Endothelial cell of umbilical vein (primary cell): ENCODE data around the gene ATP6V1B1. TPM values are rescaled to one million over a fixed set of nuclear protein-coding genes. Genes with fewer than 3 reads are reported as not detected.

Experiments used
- BruUV-seq: library from RNA; stranded (reverse); fragments of 400-500 nt; replicated peaks from 2 replicates; lab custom pipeline; 2021; lab: Mats Ljungman, UMichigan
- CTCF ChIA-PET: fragments of 300-600, 350-600 bp; sonication (Branson Sonifier 250); formaldehyde crosslinking; loops from one replicate; lab custom pipeline; 2021; ENCODE audit warnings: antibody characterized with exemption, inconsistent platforms; lab: Charles Lee
- POLR2A ChIA-PET: fragments of 300-600, 350-600 bp; sonication (Branson Sonifier 250); formaldehyde crosslinking; loops from one replicate; lab custom pipeline; 2021; ENCODE audit warnings: antibody characterized with exemption, inconsistent platforms; lab: Charles Lee
- DNase-seq: peaks from one replicate; pipeline ENCODE4 v3.0.0-alpha.2; 2011; ENCODE audit warnings: low read depth, low spot score
- FAIRE-seq: peaks from 2 replicates; lab custom pipeline; 2011; peaks lifted over from hg19 to GRCh38; lab: Jason Lieb, UNC
- H2AFZ ChIP-seq: 2 replicates; pipeline ENCODE4 v1.6.0; 2012; ENCODE audit warnings: low read depth, low read length, control low read depth, inconsistent platforms
- H3K27ac ChIP-seq: 2 replicates; pipeline ENCODE4 v1.5.1; 2011; ENCODE audit warnings: low read depth, mild to moderate bottlenecking, control low read depth, low read length, moderate library complexity; ENCODE audit not compliant: insufficient read depth
- H3K27me3 ChIP-seq, 2 experiments: 2 replicates each; pipeline versions ENCODE4 v1.6.0 to v1.6.1; 2011; ENCODE audit warnings: low read length in 2 of 2, mixed read lengths in 1 of 2; ENCODE audit not compliant: control insufficient read depth in 2 of 2, insufficient read depth in 2 of 2
- H3K36me3 ChIP-seq, 2 experiments: 2 replicates in 1 of 2; 3 replicates in 1 of 2; pipeline ENCODE4 v1.5.1; 2011; ENCODE audit warnings: low read length in 2 of 2, mild to moderate bottlenecking in 1 of 2, moderate library complexity in 1 of 2; ENCODE audit not compliant: control insufficient read depth in 2 of 2, insufficient read depth in 2 of 2; ENCODE audit errors: extremely low read depth in 1 of 2
- H3K4me1 ChIP-seq: 3 replicates; pipeline ENCODE4 v1.5.1; 2011; ENCODE audit warnings: mild to moderate bottlenecking, low read length; ENCODE audit not compliant: control insufficient read depth, insufficient read depth; ENCODE audit errors: extremely low read depth
- H3K4me2 ChIP-seq: 2 replicates; pipeline ENCODE4 v1.6.1; 2011; ENCODE audit warnings: low read length, control low read depth, mixed read lengths; ENCODE audit not compliant: insufficient read depth
- H3K4me3 ChIP-seq, 3 experiments: fragments of 200-600 bp in 1 of 3; sonication (generic), shearing (Covaris generic) in 1 of 3; replicated peaks in 1 of 3; 2 replicates each; pipeline ENCODE4 v1.5.1; 2011 to 2016; ENCODE audit warnings: control low read depth in 3 of 3, low read length in 3 of 3, mild to moderate bottlenecking in 2 of 3, inconsistent platforms in 1 of 3, low read depth in 1 of 3, moderate library complexity in 1 of 3; ENCODE audit not compliant: insufficient read depth in 1 of 3
- H3K79me2 ChIP-seq: 2 replicates; pipeline ENCODE4 v1.6.0; 2012; ENCODE audit warnings: low read length, inconsistent platforms; ENCODE audit not compliant: control insufficient read depth, insufficient read depth
- H3K9ac ChIP-seq: replicated peaks from 2 replicates; pipeline ENCODE3; 2011; ENCODE audit warnings: low read length, control low read depth; ENCODE audit not compliant: insufficient read depth; ENCODE audit errors: extremely low read depth
- H3K9me1 ChIP-seq: replicated peaks from 3 replicates; pipeline ENCODE4 v1.6.0; 2011; ENCODE audit warnings: mild to moderate bottlenecking, low read length; ENCODE audit not compliant: control insufficient read depth, insufficient read depth; ENCODE audit errors: extremely low read depth
- H3K9me3 ChIP-seq: replicated peaks from 2 replicates; pipeline ENCODE4 v1.5.1; 2012; ENCODE audit warnings: low read length, inconsistent platforms; ENCODE audit not compliant: control insufficient read depth, insufficient read depth
- H4K20me1 ChIP-seq: replicated peaks from 2 replicates; pipeline ENCODE3; 2011; ENCODE audit warnings: mild to moderate bottlenecking, low read length; ENCODE audit not compliant: control insufficient read depth, insufficient read depth; ENCODE audit errors: extremely low read depth
- CTCF ChIP-seq, 2 donors: IDR thresholded peaks; 1 replicate in 1 of 2; 2 replicates in 1 of 2; pipeline ENCODE4 v1.5.1; 2011; ENCODE audit warnings: low read length in 2 of 2, mild to moderate bottlenecking in 2 of 2, moderate library complexity in 2 of 2, control low read depth in 1 of 2, inconsistent platforms in 1 of 2, low read depth in 1 of 2; ENCODE audit not compliant: insufficient read depth in 1 of 2; ENCODE audit errors: extremely low read depth in 1 of 2
- EZH2 ChIP-seq: IDR thresholded peaks from 2 replicates; pipeline ENCODE4 v1.6.1; 2012; ENCODE audit warnings: borderline replicate concordance, low read depth, mild to moderate bottlenecking, moderate library complexity, low read length, inconsistent platforms; ENCODE audit not compliant: severe bottlenecking
- GATA2 ChIP-seq: IDR thresholded peaks from 2 replicates; pipeline ENCODE4 v1.7.0; 2011; ENCODE audit warnings: low read depth, mild to moderate bottlenecking, moderate library complexity, mixed read lengths, low read length; ENCODE audit not compliant: insufficient read length, insufficient read depth
- MAX ChIP-seq: IDR thresholded peaks from 2 replicates; pipeline ENCODE4 v1.6.1; 2011; ENCODE audit not compliant: insufficient read depth, insufficient read length
- POLR2A ChIP-seq: IDR thresholded peaks from 2 replicates; pipeline ENCODE4 v1.6.1; 2012; ENCODE audit warnings: low read depth, mild to moderate bottlenecking, control low read depth, low read length
- POLR2AphosphoS5 ChIP-seq: IDR thresholded peaks from 2 replicates; pipeline ENCODE4 v1.6.1; 2012; ENCODE audit warnings: low read depth, mild to moderate bottlenecking, control low read depth, low read length, moderate library complexity; ENCODE audit not compliant: insufficient read depth
- dilution Hi-C: fragments of 300-500 bp; cut with MboI; formaldehyde crosslinking; loops from one replicate; pipeline ENCODE4 v1.15.0; 2019; ENCODE audit warnings: low sequenced_read_pairs; ENCODE audit not compliant: extremely low pct_ligation_motif_present
- intact Hi-C: fragments of 100-400 bp; cut with micrococcal nuclease; formaldehyde crosslinking; loops from one replicate; pipeline ENCODE4 v1.10.0; 2022
- polyA plus RNA-seq, 4 experiments: library from polyadenylated mRNA; depleted of rRNA in 3 of 4; stranded (reverse) in 3 of 4; unstranded in 1 of 4; fragments of >200 nt; gene quantifications; 2 replicates each; pipeline versions ENCODE4 v1.2.1 to v1.2.3, GENCODE V29; 2011 to 2012; ENCODE audit warnings: missing spikeins in 1 of 4
- total RNA-seq: library from RNA; stranded (reverse); gene quantifications from 2 replicates; pipeline ENCODE4 v1.2.3, GENCODE V29; 2021

ATP6V1B1 gene
- total and polyA plus RNA-seq, 2 donors (not counting 3 experiments of a cell fraction or from before 2014, with no cell fraction given) = 0.77 TPM; not detected in 1

- Histone ChIP-seq H3K27ac (no peak overlapping the region), H3K4me2 (no peak overlapping the region), H3K4me3 (no peak overlapping the region), H3K9me3 (no peaks in the 10 kb centered on the region), H2AFZ (no peak overlapping the region), H3K4me1 (peaks cover 5% of the 10 kb centered on the region), H3K9ac (no peak overlapping the region), H3K79me2 (no peaks in the 10 kb centered on the region), H4K20me1 (no peaks in the 10 kb centered on the region), H3K27me3 (peaks cover 19 to 25% of the 10 kb centered on the region in 2 experiments), H3K9me1 (no peaks in the 10 kb centered on the region), H3K36me3 (no peaks in the 10 kb centered on the region)
- intact Hi-C loops (no loop called here), dilution Hi-C loops (no loop called here)
- no TSS peak for BruUV-seq
- ChIA-PET POLR2A (no interaction called here), CTCF (interaction anchor here (0.6 to 10.3 kb wide), 7 partner anchors 10 to 93 kb away, joined by 3 to 84 read pairs (median 3); no protein-coding TSS in a partner anchor)
- FAIRE-seq (no peak), DNase-seq (no peak)
- no peak for TF ChIP-seq GATA2
- TF ChIP-seq EZH2 = no peak
- TF ChIP-seq POLR2A = no peak
- peak in 1 of 2 donors; percentile 6 for TF ChIP-seq CTCF (IDR thresholded peaks at IDR 0.05; ENCODE audit: extremely low read depth in 1 of 2, insufficient read depth in 1 of 2, low read depth in 1 of 2, low read length in 2 of 2)
- no peak for TF ChIP-seq MAX
- no peak for TF ChIP-seq POLR2AphosphoS5
These were observed 24.4 kb downstream of the ATP6V1B1 start for GRCh38 chr2:70959851-70960832.
